Stimulated activated CD4-positive, alpha-beta T cell treated with anti-CD3 and anti-CD28 coated beads, Interleukin-2, amount 100 ng/mL, for 48 hours (primary cell): ENCODE measurements around the gene EPS8L3.
A peak's percentile ranks its signal among the peaks of the same experiment; 100 is the strongest.
"Not testable (repeated sequence)": the region's sequence is repeated elsewhere in the genome, so short reads cannot be mapped to it uniquely, and the experiment has no call there.

ENCODE experiments used
- DNase-seq, 2 donors: peaks; one replicate each; pipeline ENCODE4 v3.0.0-alpha.2; 2020

Gene EPS8L3

GRCh38 chr1:109763646-109764415 lies at the start of gene EPS8L3:
EPS8L3 (minus strand) TSS chr1:109763923; CDS start chr1:109761749, 2,174 bp downstream.
- no peak for DNase-seq

- DNase-seq: no peak
Measured at GRCh38 chr1:109812691-109813393, 49.1 kb upstream of the EPS8L3 start.

DNA sequence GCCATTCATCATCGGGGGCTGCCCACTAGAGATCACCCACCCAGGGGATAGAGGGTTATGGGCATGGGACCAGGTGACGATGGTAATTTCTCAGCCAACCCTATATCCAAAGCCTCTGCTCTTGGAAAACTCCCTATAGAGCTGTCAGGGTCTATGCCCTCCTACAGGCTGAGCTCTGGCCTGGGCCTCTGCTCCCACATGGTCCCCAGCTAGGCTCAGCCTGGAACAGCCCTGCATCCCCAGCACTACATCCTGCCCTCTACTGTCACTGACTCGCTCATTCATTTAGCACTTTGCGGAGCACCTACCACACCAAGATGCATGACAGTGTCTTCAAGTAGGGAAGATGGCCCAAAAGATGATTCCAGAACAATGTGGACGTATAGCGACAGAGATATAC lies 45.0 kb upstream of the EPS8L3 start:
- DNase-seq: no peak

DNA sequence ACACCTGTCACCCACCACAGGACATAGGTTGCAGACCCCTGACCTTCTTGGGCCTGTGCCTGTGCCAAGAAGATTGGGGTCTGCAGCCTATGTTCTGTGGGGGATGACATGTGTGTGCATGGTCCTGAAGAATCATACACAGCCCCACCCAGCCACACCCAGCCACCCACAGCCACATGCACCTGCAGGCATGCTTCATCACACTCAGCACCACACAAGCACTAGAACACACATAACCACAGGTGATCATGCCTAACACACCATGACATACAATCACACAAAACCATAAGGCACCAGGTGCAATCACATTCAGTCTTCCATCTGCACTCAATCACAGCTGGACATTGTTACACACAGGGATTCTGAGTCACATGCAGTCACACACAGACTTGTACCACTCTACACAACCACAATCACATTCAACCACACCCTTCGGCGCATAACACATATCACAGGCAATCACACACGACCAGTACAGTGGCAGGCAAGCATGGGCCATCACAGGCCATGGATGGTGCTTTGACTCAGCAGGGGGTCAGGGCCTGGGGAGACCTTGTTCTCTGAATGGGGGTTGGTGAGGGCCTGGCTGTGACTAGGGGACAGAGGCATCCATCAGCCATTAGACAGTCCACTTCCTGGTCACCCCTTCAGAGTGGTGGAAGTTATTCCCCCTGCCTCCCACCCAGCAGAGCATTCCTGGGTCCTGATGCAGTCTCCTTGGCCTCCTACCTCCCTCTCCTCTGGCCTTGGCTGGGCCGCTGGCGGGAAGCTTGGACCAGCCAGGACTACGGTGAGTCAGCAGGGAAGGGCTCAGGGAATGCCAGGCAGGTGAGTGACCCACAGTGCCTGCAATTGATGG lies 44.3 kb upstream of the EPS8L3 start:
- DNase-seq: no peak

GRCh38 chr1:109807402-109807801 lies 43.7 kb upstream of the EPS8L3 start:
- no peak for DNase-seq

DNA sequence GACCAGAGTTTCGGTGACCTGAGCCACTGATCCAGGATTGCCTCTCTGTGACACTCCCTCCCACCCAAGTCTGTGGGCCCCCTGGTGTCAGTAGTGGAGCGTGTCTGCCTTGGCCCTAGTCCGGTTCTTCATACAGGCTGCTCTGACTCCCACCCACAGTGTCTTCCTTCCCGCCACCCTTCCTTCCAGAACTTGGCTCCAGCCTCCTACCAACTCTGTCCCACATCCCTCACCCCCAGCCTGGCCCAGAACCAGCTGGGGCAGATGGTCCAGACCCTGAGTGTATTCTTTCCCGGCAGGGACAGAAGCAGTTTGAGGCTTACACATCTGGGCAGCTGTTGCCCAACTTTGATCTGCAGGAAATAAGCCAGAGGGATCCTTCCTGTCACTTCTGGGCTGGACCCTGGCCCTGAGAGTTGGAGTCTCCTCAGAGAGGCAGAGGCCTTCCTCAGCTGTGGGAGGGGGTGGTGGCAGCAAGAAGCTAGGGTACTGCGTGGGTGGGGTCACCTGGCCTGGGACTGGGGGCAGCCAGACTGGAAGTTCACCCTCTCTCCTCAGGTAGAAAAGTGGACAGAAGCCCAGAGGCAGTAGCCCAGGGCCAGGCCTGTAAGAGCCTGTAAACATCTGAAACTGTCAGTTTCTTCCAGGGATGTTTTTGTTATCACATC lies 43.1 kb upstream of the EPS8L3 start:
- no peak for DNase-seq

DNA sequence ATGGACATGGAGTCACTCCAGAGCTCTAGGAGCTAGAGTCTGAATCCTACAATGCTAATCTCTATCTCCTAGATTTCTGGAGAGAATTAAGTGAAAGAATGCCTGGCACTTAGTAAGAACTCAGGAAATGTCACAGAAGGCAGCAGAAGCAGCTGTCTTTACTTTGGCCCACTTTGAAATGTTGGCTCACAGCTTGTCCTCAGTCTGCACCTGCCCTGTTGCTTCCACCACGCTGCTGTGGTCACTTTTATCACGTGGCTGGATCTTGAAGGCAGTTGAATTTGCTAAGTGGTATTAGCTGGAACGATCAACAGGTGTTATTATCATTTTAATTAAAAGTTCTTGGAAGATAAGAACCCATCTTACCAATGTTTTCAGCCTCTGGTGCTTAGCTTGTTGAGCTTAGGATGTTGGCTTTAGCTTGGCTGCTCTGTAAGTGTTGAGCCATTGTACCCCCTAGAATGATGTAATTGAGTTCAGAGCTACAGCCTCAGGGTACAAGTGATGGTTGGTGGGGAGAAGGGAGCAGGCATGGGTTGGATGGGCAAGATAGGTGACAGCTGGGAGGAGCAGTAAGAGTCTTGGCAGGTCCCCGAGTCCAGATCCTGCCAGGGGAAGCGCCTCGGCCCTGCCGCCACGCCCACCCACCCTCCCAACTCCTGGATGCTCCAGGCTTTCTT lies 41.9 kb upstream of the EPS8L3 start:
- DNase-seq: no peak

DNA sequence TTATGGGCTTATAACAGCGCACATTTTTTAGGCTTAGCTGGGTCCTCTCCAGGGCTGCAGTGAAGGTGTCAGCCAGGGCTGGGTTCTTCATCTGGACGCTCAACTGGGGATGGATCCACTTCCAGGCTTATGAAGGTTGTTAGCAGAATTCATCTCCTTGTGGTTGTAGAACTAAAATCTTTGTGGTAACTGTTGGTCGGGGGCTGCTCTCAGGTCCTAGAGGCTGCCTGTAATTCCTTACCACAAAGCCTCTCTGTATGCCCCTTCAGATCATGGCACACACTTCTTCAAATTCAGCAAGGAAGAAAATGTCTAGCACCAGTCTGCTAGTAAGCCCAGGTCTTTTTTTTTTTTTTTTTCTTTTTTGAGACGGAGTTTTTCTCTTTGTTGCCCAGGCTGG lies 40.9 kb upstream of the EPS8L3 start:
- no peak for DNase-seq

DNA sequence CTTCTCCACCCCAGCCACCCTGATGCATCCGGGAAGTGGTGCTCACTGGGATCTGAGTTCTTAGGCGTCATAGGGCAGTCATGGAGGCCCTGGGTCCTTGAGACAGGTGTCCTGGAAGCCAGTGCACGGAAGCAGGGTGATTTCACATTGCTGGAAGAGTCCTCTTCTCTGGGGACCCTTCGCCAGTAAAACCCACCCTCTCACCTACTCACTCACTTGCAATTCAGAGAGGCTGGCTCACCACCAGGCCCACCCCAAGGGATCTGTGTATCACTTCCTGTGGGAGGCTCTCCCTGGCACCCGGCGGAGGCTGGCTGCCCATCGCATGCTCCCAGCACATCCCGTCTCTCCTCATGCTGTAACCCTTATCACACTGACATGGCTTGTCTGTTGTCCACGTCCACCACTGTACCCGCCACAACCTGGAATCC lies 40.2 kb upstream of the EPS8L3 start:
- DNase-seq: no peak

DNA sequence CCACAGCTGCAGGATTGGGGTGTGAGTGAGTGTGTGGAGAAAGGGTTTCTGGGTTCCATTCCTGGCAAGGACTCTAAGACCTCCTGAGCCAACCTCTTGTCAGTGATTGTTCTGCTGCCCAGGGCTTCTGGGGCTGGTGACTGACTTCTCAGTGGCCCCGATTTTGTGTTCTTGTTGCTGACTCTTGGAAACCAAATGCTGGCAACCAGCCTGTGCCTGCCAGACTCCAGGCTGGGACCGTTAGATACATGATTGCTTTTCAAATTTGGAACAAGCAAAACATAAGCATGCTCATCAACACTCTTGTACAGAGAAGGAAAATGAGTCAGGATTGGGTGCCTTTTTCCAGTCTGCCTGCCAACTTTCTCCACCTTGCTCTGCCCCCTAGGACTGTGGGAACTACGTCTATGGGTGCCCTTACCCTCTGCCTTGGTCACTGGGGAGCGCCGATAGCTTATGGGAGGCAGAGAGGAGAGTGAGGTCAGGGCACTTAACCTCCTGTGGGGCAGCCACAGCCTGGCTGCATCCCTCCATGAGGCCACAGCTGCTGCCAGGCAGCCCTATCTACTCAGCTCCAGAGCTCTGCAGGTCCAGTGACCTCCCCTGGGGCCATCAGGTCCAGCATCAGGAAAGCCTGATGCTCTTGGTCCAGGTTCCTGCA lies 39.3 kb upstream of the EPS8L3 start:
- no peak for DNase-seq

GRCh38 chr1:109802136-109802900 lies 38.6 kb upstream of the EPS8L3 start:
- DNase-seq: peak; percentile 28 to 34

- DNase-seq: no peak
Measured at GRCh38 chr1:109801791-109802135, 38.0 kb upstream of the EPS8L3 start.

DNA sequence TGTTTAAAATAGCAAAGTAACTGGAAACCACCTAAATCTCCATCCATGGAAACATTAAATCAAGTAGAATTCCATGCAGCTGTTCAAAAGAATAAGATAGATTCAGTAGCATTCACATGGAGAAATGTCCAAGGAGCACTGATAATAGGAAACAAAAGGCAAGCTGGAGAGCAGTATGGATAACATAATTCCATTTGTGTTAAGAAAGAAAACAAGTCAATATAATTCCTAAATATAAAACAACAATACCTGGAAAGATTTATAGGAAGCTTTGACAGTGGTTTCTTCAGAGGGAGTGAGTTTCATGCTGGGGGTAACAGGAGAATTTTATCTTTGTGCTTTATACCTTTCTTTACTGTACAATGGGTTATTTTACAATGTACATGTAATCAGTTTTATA lies 36.6 kb upstream of the EPS8L3 start:
- DNase-seq: no peak

- no peak for DNase-seq
Measured at GRCh38 chr1:109799445-109799844, 35.7 kb upstream of the EPS8L3 start.

DNA sequence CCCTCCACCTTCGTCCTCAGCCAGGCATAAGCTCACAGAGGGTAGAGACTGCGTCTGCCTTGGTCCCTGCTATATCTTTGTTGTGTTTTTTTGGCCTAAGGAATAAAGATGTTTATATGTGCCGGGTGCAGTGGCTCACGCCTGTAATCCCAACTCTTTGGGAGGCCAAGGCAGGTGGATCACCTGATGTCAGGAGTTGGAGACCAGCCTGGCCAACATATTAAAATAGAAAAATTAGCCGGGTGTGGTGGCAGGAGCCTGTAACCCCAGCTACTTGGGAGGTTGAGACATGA lies 33.5 kb upstream of the EPS8L3 start:
- not testable (repeated sequence) for DNase-seq

GRCh38 chr1:109796484-109797302 lies 33.0 kb upstream of the EPS8L3 start:
- DNase-seq: no peak

GRCh38 chr1:109794319-109795132 lies 30.8 kb upstream of the EPS8L3 start:
- DNase-seq: no peak

GRCh38 chr1:109793486-109794318 lies 30.0 kb upstream of the EPS8L3 start:
- no peak for DNase-seq
